ENCODE measurements around the gene GEMIN2. TPM values are rescaled to one million over a fixed set of nuclear protein-coding genes. Genes with fewer than 3 reads are reported as not detected.

Gene GEMIN2
- total RNA-seq (2014; rRNA removed; shearing (Covaris generic)): 37.2 and 46.2 TPM in 2 replicates

GRCh38 chr14:39114073-39114838, at the start of gene GEMIN2:
Gene GEMIN2, plus strand, starts transcription at chr14:39114323. Its CDS starts 16 bp downstream, at chr14:39114339.

GRCh38 chr14:39102969-39103957, 10.9 kb upstream of the GEMIN2 start, which contains the start of gene SEC23A:
Gene SEC23A, minus strand, starts transcription at chr14:39103235. Its CDS starts 7,117 bp downstream, at chr14:39096118.

GRCh38 chr14:39174560-39175444, 60.7 kb downstream of the GEMIN2 start, which contains the start of gene PNN:
Gene PNN, plus strand, starts transcription at chr14:39175254. Its CDS starts 26 bp downstream, at chr14:39175280.

Small RNA genes within 50 kb of the gene (small RNA-seq; reads per million reads assigned to genes)
- not detected for gene AL109628.1

Other genes starting within 250 kb of the GEMIN2 start
- 27.5 and 32.8 TPM in 2 replicates for gene SEC23A, start 11.1 kb upstream of the GEMIN2 start, total RNA-seq (2014; rRNA removed; shearing (Covaris generic))
- 19.9 and 25.1 TPM in 2 replicates for gene TRAPPC6B, start 56.0 kb downstream of the GEMIN2 start, total RNA-seq (2014; rRNA removed; shearing (Covaris generic))
- gene PNN, start 60.9 kb downstream of the GEMIN2 start, total RNA-seq (2014; rRNA removed; shearing (Covaris generic)): 37.6 and 43.6 TPM in 2 replicates
- 14.3 and 15.0 TPM in 2 replicates for gene MIA2, start 119.6 kb downstream of the GEMIN2 start, total RNA-seq (2014; rRNA removed; shearing (Covaris generic))